ENCODE measurements around the gene RGS4. TPM values are rescaled to one million over a fixed set of nuclear protein-coding genes. Genes with fewer than 3 reads are reported as not detected.

The RGS4 gene
- total RNA-seq (1.8 TPM), polyA plus RNA-seq (ENCODE audit: insufficient read depth in 1 of 8, insufficient read length in 8 of 8, low replicate concordance in 1 of 8) (1 to 10 TPM in 7 of 8 donors, under 1 TPM in 1; 0.85 to 3.8 (median 2.2) TPM)
- long read RNA-seq, donor 1 = 0 reads
- long read RNA-seq, donor 2 = 0 reads
- long read RNA-seq, donor 3 = 0 reads
- long read RNA-seq, donor 4 = 0 reads
- long read RNA-seq, donor 5 = 0 reads
- long read RNA-seq, donor 6 = 0 reads
- long read RNA-seq, donor 7 = 0 reads
- long read RNA-seq, donor 8 = 0 reads
- long read RNA-seq, donor 9 = 0 reads
- long read RNA-seq, donor 10 = 0 reads
- long read RNA-seq, donor 11 = 0 reads

GRCh38 chr1:163069142-163069541, at the start of gene RGS4:
Gene RGS4 (plus strand): TSS chr1:163069361. CDS start chr1:163069485, 124 bp downstream.
- no peaks in the 10 kb centered on the region for H3K4me1 ChIP-seq (ENCODE audit: control insufficient read depth, insufficient read depth, low read length)
- H3K4me3 ChIP-seq (ENCODE audit: low read length) = no peak within 1 kb of the TSS
- no peaks in the 10 kb centered on the region for H3K27me3 ChIP-seq (ENCODE audit: control insufficient read depth, insufficient read depth, low read length)
- WGBS (ENCODE audit: insufficient coverage) = 0% methylated on average over 5 of the region's 13 CpGs
- H3K27ac ChIP-seq (ENCODE audit: low read length) = no peak within 1 kb of the TSS
- DNase-seq = peak; percentile 85
- H3K36me3 ChIP-seq (ENCODE audit: control insufficient read depth, insufficient read depth, low read length) = no peaks in the 10 kb centered on the region
- H3K9me3 ChIP-seq (replicated peaks; ENCODE audit: control insufficient read depth, low read depth, low read length) = no peaks in the 10 kb centered on the region

- Histone ChIP-seq H3K27me3 (ENCODE audit: control insufficient read depth, insufficient read depth, low read length) (no peaks in the 10 kb centered on the region), H3K27ac (ENCODE audit: low read length) (no peak overlapping the region), H3K4me3 (ENCODE audit: low read length) (no peak overlapping the region), H3K9me3 (replicated peaks; ENCODE audit: control insufficient read depth, low read depth, low read length) (peaks cover 4% of the 10 kb centered on the region), H3K4me1 (ENCODE audit: control insufficient read depth, insufficient read depth, low read length) (no peaks in the 10 kb centered on the region), H3K36me3 (ENCODE audit: control insufficient read depth, insufficient read depth, low read length) (no peaks in the 10 kb centered on the region)
- no peak for DNase-seq
Observed at GRCh38 chr1:163022129-163022528, 47.0 kb upstream of the RGS4 start.

GRCh38 chr1:163027610-163028009, 41.6 kb upstream of the RGS4 start:
- H3K4me3 ChIP-seq (ENCODE audit: low read length) = no peak overlapping the region
- peaks cover 4% of the 10 kb centered on the region for H3K9me3 ChIP-seq (replicated peaks; ENCODE audit: control insufficient read depth, low read depth, low read length)
- H3K27ac ChIP-seq (ENCODE audit: low read length) = no peak overlapping the region
- H3K36me3 ChIP-seq (ENCODE audit: control insufficient read depth, insufficient read depth, low read length) = no peaks in the 10 kb centered on the region
- no peaks in the 10 kb centered on the region for H3K4me1 ChIP-seq (ENCODE audit: control insufficient read depth, insufficient read depth, low read length)
- DNase-seq = no peak
- no peaks in the 10 kb centered on the region for H3K27me3 ChIP-seq (ENCODE audit: control insufficient read depth, insufficient read depth, low read length)

GRCh38 chr1:163029901-163030300, 39.3 kb upstream of the RGS4 start:
- Histone ChIP-seq H3K4me1 (ENCODE audit: control insufficient read depth, insufficient read depth, low read length) (no peaks in the 10 kb centered on the region), H3K27ac (ENCODE audit: low read length) (no peak overlapping the region), H3K4me3 (ENCODE audit: low read length) (no peak overlapping the region), H3K9me3 (replicated peaks; ENCODE audit: control insufficient read depth, low read depth, low read length) (no peaks in the 10 kb centered on the region), H3K27me3 (ENCODE audit: control insufficient read depth, insufficient read depth, low read length) (no peaks in the 10 kb centered on the region), H3K36me3 (ENCODE audit: control insufficient read depth, insufficient read depth, low read length) (no peaks in the 10 kb centered on the region)
- no peak for DNase-seq
- WGBS (ENCODE audit: insufficient coverage) = 66% methylated on average over 2 of the region's 5 CpGs

GRCh38 chr1:163035446-163036249, 33.5 kb upstream of the RGS4 start:
- DNase-seq = peak; percentile 1
- H3K4me1 ChIP-seq (ENCODE audit: control insufficient read depth, insufficient read depth, low read length) = no peaks in the 10 kb centered on the region
- no CpG with 5 or more reads among the region's 3 CpGs for WGBS (ENCODE audit: insufficient coverage)

GRCh38 chr1:163036671-163037070, 32.5 kb upstream of the RGS4 start:
- Histone ChIP-seq H3K4me3 (ENCODE audit: low read length) (no peak overlapping the region), H3K4me1 (ENCODE audit: control insufficient read depth, insufficient read depth, low read length) (no peaks in the 10 kb centered on the region), H3K36me3 (ENCODE audit: control insufficient read depth, insufficient read depth, low read length) (no peaks in the 10 kb centered on the region), H3K27me3 (ENCODE audit: control insufficient read depth, insufficient read depth, low read length) (no peaks in the 10 kb centered on the region), H3K27ac (ENCODE audit: low read length) (no peak overlapping the region), H3K9me3 (replicated peaks; ENCODE audit: control insufficient read depth, low read depth, low read length) (no peaks in the 10 kb centered on the region)
- no CpG with 5 or more reads among the region's 1 CpG for WGBS (ENCODE audit: insufficient coverage)
- DNase-seq = no peak

More at GRCh38 chr1:163035446-163036249, 33.5 kb upstream of the RGS4 start:
- Histone ChIP-seq H3K4me3 (ENCODE audit: low read length) (no peak overlapping the region), H3K9me3 (replicated peaks; ENCODE audit: control insufficient read depth, low read depth, low read length) (no peaks in the 10 kb centered on the region), H3K27me3 (ENCODE audit: control insufficient read depth, insufficient read depth, low read length) (no peaks in the 10 kb centered on the region), H3K36me3 (ENCODE audit: control insufficient read depth, insufficient read depth, low read length) (no peaks in the 10 kb centered on the region), H3K27ac (ENCODE audit: low read length) (no peak overlapping the region)

- no peak for DNase-seq
- H3K36me3 ChIP-seq (ENCODE audit: control insufficient read depth, insufficient read depth, low read length) = no peaks in the 10 kb centered on the region
- H3K4me3 ChIP-seq (ENCODE audit: low read length) = no peak overlapping the region
- H3K9me3 ChIP-seq (replicated peaks; ENCODE audit: control insufficient read depth, low read depth, low read length) = no peaks in the 10 kb centered on the region
- H3K27me3 ChIP-seq (ENCODE audit: control insufficient read depth, insufficient read depth, low read length) = no peaks in the 10 kb centered on the region
- H3K4me1 ChIP-seq (ENCODE audit: control insufficient read depth, insufficient read depth, low read length) = no peaks in the 10 kb centered on the region
- no peak overlapping the region for H3K27ac ChIP-seq (ENCODE audit: low read length)
- no CpG with 5 or more reads among the region's 2 CpGs for WGBS (ENCODE audit: insufficient coverage)
Observed at GRCh38 chr1:163038928-163039706, 30.0 kb upstream of the RGS4 start.

GRCh38 chr1:163039707-163040093, 29.5 kb upstream of the RGS4 start:
- no peaks in the 10 kb centered on the region for H3K9me3 ChIP-seq (replicated peaks; ENCODE audit: control insufficient read depth, low read depth, low read length)
- no peak overlapping the region for H3K4me3 ChIP-seq (ENCODE audit: low read length)
- H3K36me3 ChIP-seq (ENCODE audit: control insufficient read depth, insufficient read depth, low read length) = no peaks in the 10 kb centered on the region
- no peaks in the 10 kb centered on the region for H3K4me1 ChIP-seq (ENCODE audit: control insufficient read depth, insufficient read depth, low read length)
- DNase-seq = no peak
- H3K27ac ChIP-seq (ENCODE audit: low read length) = no peak overlapping the region
- WGBS (ENCODE audit: insufficient coverage) = no CpG with 5 or more reads among the region's 2 CpGs
- no peaks in the 10 kb centered on the region for H3K27me3 ChIP-seq (ENCODE audit: control insufficient read depth, insufficient read depth, low read length)

- no CpG with 5 or more reads among the region's 1 CpG for WGBS (ENCODE audit: insufficient coverage)
- Histone ChIP-seq H3K36me3 (ENCODE audit: control insufficient read depth, insufficient read depth, low read length) (no peaks in the 10 kb centered on the region), H3K9me3 (replicated peaks; ENCODE audit: control insufficient read depth, low read depth, low read length) (no peaks in the 10 kb centered on the region), H3K4me3 (ENCODE audit: low read length) (no peak overlapping the region), H3K27ac (ENCODE audit: low read length) (no peak overlapping the region), H3K4me1 (ENCODE audit: control insufficient read depth, insufficient read depth, low read length) (no peaks in the 10 kb centered on the region), H3K27me3 (ENCODE audit: control insufficient read depth, insufficient read depth, low read length) (peaks cover 2% of the 10 kb centered on the region)
- no peak for DNase-seq
Observed at GRCh38 chr1:163046071-163046470, 23.1 kb upstream of the RGS4 start.
